ENCODE measurements around the gene SLC38A4.

DNA sequence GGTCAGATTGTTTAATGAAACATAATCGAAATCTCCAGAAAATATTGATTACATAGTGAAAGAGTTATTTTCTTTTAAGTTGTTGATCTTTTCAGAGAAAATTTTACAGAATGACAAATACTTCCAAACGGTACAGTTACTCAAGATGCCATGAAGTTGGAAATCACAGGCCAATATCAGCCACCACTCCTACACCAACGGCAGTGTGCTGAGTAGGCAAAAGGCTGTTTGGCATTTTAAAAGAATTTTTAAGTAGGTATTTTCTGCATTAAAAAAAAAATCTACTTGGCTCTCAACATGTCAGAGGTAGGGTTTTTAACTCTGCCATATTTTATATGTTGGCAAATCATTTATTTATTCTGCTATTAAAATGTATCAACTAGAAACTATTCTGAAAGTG is 21.7 kb downstream of the SLC38A4 start:
- TF ChIP-seq, protein P1, sequence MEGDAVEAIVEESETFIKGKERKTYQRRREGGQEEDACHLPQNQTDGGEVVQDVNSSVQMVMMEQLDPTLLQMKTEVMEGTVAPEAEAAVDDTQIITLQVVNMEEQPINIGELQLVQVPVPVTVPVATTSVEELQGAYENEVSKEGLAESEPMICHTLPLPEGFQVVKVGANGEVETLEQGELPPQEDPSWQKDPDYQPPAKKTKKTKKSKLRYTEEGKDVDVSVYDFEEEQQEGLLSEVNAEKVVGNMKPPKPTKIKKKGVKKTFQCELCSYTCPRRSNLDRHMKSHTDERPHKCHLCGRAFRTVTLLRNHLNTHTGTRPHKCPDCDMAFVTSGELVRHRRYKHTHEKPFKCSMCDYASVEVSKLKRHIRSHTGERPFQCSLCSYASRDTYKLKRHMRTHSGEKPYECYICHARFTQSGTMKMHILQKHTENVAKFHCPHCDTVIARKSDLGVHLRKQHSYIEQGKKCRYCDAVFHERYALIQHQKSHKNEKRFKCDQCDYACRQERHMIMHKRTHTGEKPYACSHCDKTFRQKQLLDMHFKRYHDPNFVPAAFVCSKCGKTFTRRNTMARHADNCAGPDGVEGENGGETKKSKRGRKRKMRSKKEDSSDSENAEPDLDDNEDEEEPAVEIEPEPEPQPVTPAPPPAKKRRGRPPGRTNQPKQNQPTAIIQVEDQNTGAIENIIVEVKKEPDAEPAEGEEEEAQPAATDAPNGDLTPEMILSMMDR (IDR thresholded peaks at IDR 0.05) = no peak
- no peak for TF ChIP-seq EP300 (IDR thresholded peaks at IDR 0.05)
